ENCODE data around the gene SYCP2.

GRCh38 chr20:59866338-59866737 is 67.1 kb downstream of the SYCP2 start:
- TF ChIP-seq CTCF (IDR thresholded peaks at IDR 0.05) (no peak), POLR2AphosphoS5 (IDR thresholded peaks at IDR 0.05) (no peak), EP300 (IDR thresholded peaks at IDR 0.05) (no peak)
